Esophagus muscularis mucosa (tissue), 4 donors: Measurements from ENCODE around the gene FAM3C. TPM values are rescaled to one million over a fixed set of nuclear protein-coding genes. Genes with fewer than 3 reads are reported as not detected.

Source experiments
- DNase-seq: peaks from one replicate; pipeline ENCODE4 v3.0.0-alpha.2; 2017; ENCODE audit errors: extremely low spot score
- H3K27ac ChIP-seq, 4 donors: fragments of 200-600 bp; sonication (generic); replicated peaks in 1 of 4; 1 replicate in 3 of 4; 2 replicates in 1 of 4; pipeline ENCODE4 v1.5.1; 2016 to 2019; ENCODE audit warnings: mild to moderate bottlenecking in 1 of 4
- H3K27me3 ChIP-seq, 4 donors: fragments of 200-600 bp; sonication (generic); one replicate each; pipeline versions ENCODE4 v1.5.1 to v1.6.0; 2016 to 2019
- H3K36me3 ChIP-seq, 4 donors: fragments of 200-600 bp; sonication (generic); one replicate each; pipeline ENCODE4 v1.5.1; 2016 to 2019
- H3K4me1 ChIP-seq, 4 donors: fragments of 200-600 bp; sonication (generic); one replicate each; pipeline ENCODE4 v1.5.1; 2016 to 2019
- H3K4me3 ChIP-seq, 4 donors: fragments of 200-600 bp; sonication (generic); 1 replicate in 2 of 4; 2 replicates in 2 of 4; pipeline ENCODE4 v1.5.1; 2016 to 2019; ENCODE audit warnings: mild to moderate bottlenecking in 4 of 4, moderate library complexity in 1 of 4
- H3K9me3 ChIP-seq, 4 donors: fragments of 200-600 bp; sonication (generic); 1 replicate in 3 of 4; 2 replicates in 1 of 4; pipeline ENCODE4 v1.5.1; 2016 to 2019
- EP300 ChIP-seq: sonication (generic); formaldehyde crosslinking; IDR thresholded peaks from one replicate; pipeline ENCODE4 v1.6.1; 2017; ENCODE audit warnings: antibody characterized with exemption
- POLR2A ChIP-seq: fragments of 450-650 bp; IDR thresholded peaks from one replicate; pipeline ENCODE4 v1.6.1; 2017; ENCODE audit warnings: antibody characterized with exemption, moderate library complexity, mild to moderate bottlenecking, low read depth
- POLR2AphosphoS5 ChIP-seq, 2 donors: sonication (generic); formaldehyde crosslinking; IDR thresholded peaks; one replicate each; pipeline ENCODE4 v1.6.1; 2017; ENCODE audit warnings: antibody characterized with exemption in 2 of 2
- WGBS: methylation state at CpG from one replicate; pipeline ENCODE4 v1.1.5; 2018; 5-methylcytosine and 5-hydroxymethylcytosine counted together
- intact Hi-C: fragments of 100-400 bp; cut with DNase I; formaldehyde crosslinking; loops from one replicate; pipeline ENCODE4 v1.15.1; 2023
- total RNA-seq, 4 donors: library from RNA; depleted of rRNA; stranded (reverse); fragments of >200 nt; gene quantifications; one replicate each; pipeline versions ENCODE4 v1.1.0 to v1.2.1, GENCODE V29; 2016
- TF ChIP-seq, protein P1 (sequence below), 3 experiments: fragments of 200-600 bp in 2 of 3; fragments of 450-650 bp in 1 of 3; sonication (generic) in 2 of 3; IDR thresholded peaks; one replicate each; pipeline ENCODE4 v1.5.1; 2017 to 2019; ENCODE audit warnings: antibody characterized with exemption in 3 of 3, mild to moderate bottlenecking in 2 of 3, moderate library complexity in 1 of 3

The FAM3C gene
- total RNA-seq, 4 donors from 2014 or later, result 26.6 to 41.9 (median 30.7) TPM

DNA sequence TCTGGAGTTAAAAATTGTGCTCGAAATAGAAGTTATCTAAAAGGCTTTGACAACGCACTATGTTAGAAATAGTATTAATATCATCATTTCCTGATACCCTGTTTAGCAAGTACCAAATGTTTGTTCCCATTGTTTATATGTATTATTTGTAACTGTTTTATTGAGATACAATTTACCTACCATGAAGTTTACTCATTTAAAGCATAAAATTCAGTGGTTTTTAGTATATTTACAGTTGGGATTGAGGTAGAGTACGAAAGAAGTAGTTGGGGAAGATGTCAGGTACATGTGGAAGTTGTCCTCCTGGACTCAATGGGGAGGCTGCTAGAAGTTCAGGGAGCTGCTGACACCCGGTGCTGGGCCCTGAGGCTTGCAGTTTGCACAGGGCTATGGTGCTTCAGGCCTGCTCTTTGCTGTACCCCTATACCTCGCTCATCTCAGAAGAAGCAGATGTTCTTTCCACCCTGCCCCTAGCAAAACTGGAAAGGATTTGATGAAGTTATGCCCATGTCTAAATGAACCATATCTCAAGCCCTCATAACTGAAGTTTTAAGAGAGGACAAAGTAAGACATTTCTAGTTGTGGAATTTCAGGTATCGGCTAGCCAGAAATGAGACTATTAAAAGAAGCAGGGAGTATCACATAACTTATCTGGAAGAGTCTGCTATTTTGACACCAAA lies 92.5 kb downstream of the FAM3C start:
- no peak for DNase-seq
- no peak overlapping the region for H3K4me3 ChIP-seq
- intact Hi-C loops, result no loop called here
- H3K36me3 ChIP-seq, result no peaks in the 10 kb centered on the region
- WGBS, result 92% methylated on average over 6 of the region's 6 CpGs
- TF ChIP-seq POLR2A (no peak), EP300 (no peak), POLR2AphosphoS5 (IDR thresholded peaks at IDR 0.05) (no peak)
- TF ChIP-seq, protein P1, sequence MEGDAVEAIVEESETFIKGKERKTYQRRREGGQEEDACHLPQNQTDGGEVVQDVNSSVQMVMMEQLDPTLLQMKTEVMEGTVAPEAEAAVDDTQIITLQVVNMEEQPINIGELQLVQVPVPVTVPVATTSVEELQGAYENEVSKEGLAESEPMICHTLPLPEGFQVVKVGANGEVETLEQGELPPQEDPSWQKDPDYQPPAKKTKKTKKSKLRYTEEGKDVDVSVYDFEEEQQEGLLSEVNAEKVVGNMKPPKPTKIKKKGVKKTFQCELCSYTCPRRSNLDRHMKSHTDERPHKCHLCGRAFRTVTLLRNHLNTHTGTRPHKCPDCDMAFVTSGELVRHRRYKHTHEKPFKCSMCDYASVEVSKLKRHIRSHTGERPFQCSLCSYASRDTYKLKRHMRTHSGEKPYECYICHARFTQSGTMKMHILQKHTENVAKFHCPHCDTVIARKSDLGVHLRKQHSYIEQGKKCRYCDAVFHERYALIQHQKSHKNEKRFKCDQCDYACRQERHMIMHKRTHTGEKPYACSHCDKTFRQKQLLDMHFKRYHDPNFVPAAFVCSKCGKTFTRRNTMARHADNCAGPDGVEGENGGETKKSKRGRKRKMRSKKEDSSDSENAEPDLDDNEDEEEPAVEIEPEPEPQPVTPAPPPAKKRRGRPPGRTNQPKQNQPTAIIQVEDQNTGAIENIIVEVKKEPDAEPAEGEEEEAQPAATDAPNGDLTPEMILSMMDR (IDR thresholded peaks at IDR 0.05), result no peak
- H3K27ac ChIP-seq, result no peak overlapping the region
- no peaks in the 10 kb centered on the region for H3K4me1 ChIP-seq
- peaks cover 0 to 3% (median 0%) of the 10 kb centered on the region in 4 donors for H3K9me3 ChIP-seq
- H3K27me3 ChIP-seq, result no peaks in the 10 kb centered on the region

DNA sequence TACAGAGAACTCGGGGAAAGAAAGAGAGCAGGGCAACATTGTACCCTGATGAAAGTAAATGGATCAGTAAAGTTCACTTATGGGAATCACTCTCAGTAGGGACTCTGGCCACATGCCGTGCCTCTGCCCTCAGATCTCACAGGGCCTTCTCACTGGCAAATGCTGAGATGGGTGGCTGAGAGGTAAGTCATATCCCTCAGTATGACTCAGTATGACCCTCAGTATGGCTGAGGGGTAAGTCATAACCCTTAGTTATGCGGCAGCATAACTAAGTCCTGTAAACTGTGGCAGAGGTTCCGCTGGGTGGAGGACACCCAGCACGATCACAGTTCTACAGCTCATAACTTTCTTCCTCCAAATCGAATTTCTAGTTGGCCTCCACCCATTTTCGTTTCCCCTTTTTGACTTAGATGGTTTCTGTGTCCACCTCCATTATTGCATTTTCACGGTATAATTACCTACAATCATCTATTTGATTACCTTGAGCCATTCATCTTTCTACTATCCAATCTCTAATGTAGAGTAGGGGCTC lies 93.8 kb downstream of the FAM3C start:
- Histone ChIP-seq H3K27ac (no peak overlapping the region), H3K4me1 (no peaks in the 10 kb centered on the region), H3K27me3 (no peaks in the 10 kb centered on the region), H3K36me3 (no peaks in the 10 kb centered on the region), H3K9me3 (no peaks in the 10 kb centered on the region), H3K4me3 (no peak overlapping the region)
- intact Hi-C loops, result no loop called here
- no peak for TF ChIP-seq EP300
- TF ChIP-seq POLR2AphosphoS5 (IDR thresholded peaks at IDR 0.05), result no peak
- no peak for TF ChIP-seq POLR2A
- TF ChIP-seq, protein P1 (IDR thresholded peaks at IDR 0.05), result no peak
- 93% methylated on average over 8 of the region's 8 CpGs for WGBS
- DNase-seq, result no peak

- intact Hi-C loops, result no loop called here
- Histone ChIP-seq H3K36me3 (no peaks in the 10 kb centered on the region), H3K27ac (no peak overlapping the region), H3K4me3 (no peak overlapping the region), H3K9me3 (no peaks in the 10 kb centered on the region), H3K27me3 (no peaks in the 10 kb centered on the region), H3K4me1 (no peaks in the 10 kb centered on the region)
- WGBS, result 79% methylated on average over 9 of the region's 9 CpGs
- TF ChIP-seq POLR2AphosphoS5 (IDR thresholded peaks at IDR 0.05) (no peak), POLR2A (no peak), EP300 (no peak)
- TF ChIP-seq, protein P1 (IDR thresholded peaks at IDR 0.05), result no peak
- DNase-seq, result no peak
Measured at GRCh38 chr7:121301446-121302213, 94.5 kb downstream of the FAM3C start.

GRCh38 chr7:121300685-121301420 lies 95.3 kb downstream of the FAM3C start:
- Histone ChIP-seq H3K27ac (no peak overlapping the region), H3K4me1 (no peaks in the 10 kb centered on the region)
- DNase-seq, result no peak

More at GRCh38 chr7:121300685-121301420, 95.3 kb downstream of the FAM3C start:
- no peak overlapping the region for H3K4me3 ChIP-seq
- TF ChIP-seq, protein P1 (IDR thresholded peaks at IDR 0.05), result no peak
- TF ChIP-seq POLR2A, result no peak
- TF ChIP-seq POLR2AphosphoS5 (IDR thresholded peaks at IDR 0.05), result no peak
- TF ChIP-seq EP300, result no peak
- 94% methylated on average over 2 of the region's 2 CpGs for WGBS
- peaks cover 0 to 6% (median 3%) of the 10 kb centered on the region in 4 donors for H3K36me3 ChIP-seq
- intact Hi-C loops, result no loop called here
- H3K27me3 ChIP-seq, result no peaks in the 10 kb centered on the region
- no peaks in the 10 kb centered on the region for H3K9me3 ChIP-seq

Other genes with a start within 250 kb of the FAM3C start
- gene WNT16, start 67.3 kb downstream of the FAM3C start, total RNA-seq, result under 1 TPM in 3 of 4 donors, not detected in 1; 0.23 to 0.91 (median 0.33) TPM